ENCODE data around the gene MRPL41.
"Not testable (repeated sequence)": the region's sequence is repeated elsewhere in the genome, so short reads cannot be mapped to it uniquely, and the experiment has no call there.

Gene MRPL41

GRCh38 chr9:137552022-137552768 lies 516 bp downstream of the MRPL41 start:
- H3K4me3 ChIP-seq (ENCODE audit: low read depth, low read length), result peak overlapping the region; percentile 66
- TF ChIP-seq, protein P1, sequence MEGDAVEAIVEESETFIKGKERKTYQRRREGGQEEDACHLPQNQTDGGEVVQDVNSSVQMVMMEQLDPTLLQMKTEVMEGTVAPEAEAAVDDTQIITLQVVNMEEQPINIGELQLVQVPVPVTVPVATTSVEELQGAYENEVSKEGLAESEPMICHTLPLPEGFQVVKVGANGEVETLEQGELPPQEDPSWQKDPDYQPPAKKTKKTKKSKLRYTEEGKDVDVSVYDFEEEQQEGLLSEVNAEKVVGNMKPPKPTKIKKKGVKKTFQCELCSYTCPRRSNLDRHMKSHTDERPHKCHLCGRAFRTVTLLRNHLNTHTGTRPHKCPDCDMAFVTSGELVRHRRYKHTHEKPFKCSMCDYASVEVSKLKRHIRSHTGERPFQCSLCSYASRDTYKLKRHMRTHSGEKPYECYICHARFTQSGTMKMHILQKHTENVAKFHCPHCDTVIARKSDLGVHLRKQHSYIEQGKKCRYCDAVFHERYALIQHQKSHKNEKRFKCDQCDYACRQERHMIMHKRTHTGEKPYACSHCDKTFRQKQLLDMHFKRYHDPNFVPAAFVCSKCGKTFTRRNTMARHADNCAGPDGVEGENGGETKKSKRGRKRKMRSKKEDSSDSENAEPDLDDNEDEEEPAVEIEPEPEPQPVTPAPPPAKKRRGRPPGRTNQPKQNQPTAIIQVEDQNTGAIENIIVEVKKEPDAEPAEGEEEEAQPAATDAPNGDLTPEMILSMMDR (IDR thresholded peaks at IDR 0.05; ENCODE audit: borderline replicate concordance, insufficient read depth, low read depth, low read length), result no peak

- not testable (repeated sequence) for H3K4me3 ChIP-seq (ENCODE audit: low read depth, low read length)
These were observed 2.0 kb downstream of the MRPL41 start for GRCh38 chr9:137553654-137554053.

GRCh38 chr9:137554349-137554748 lies 2.7 kb downstream of the MRPL41 start:
- H3K4me3 ChIP-seq (ENCODE audit: low read depth, low read length), result no peak overlapping the region
- TF ChIP-seq, protein P1 (IDR thresholded peaks at IDR 0.05; ENCODE audit: borderline replicate concordance, insufficient read depth, low read depth, low read length), result no peak

- TF ChIP-seq, protein P1 (IDR thresholded peaks at IDR 0.05; ENCODE audit: borderline replicate concordance, insufficient read depth, low read depth, low read length), result no peak
- no peak overlapping the region for H3K4me3 ChIP-seq (ENCODE audit: low read depth, low read length)
These were observed 3.5 kb downstream of the MRPL41 start for GRCh38 chr9:137555179-137555578.

- H3K4me3 ChIP-seq (ENCODE audit: low read depth, low read length), result no peak overlapping the region
- TF ChIP-seq, protein P1 (IDR thresholded peaks at IDR 0.05; ENCODE audit: borderline replicate concordance, insufficient read depth, low read depth, low read length), result no peak
These were observed 4.6 kb downstream of the MRPL41 start for GRCh38 chr9:137556069-137556838.

GRCh38 chr9:137558127-137558526 lies 6.4 kb downstream of the MRPL41 start:
- TF ChIP-seq, protein P1 (IDR thresholded peaks at IDR 0.05; ENCODE audit: borderline replicate concordance, insufficient read depth, low read depth, low read length), result no peak
- H3K4me3 ChIP-seq (ENCODE audit: low read depth, low read length), result no peak overlapping the region

GRCh38 chr9:137564134-137564533 lies 12.5 kb downstream of the MRPL41 start:
- no peak overlapping the region for H3K4me3 ChIP-seq (ENCODE audit: low read depth, low read length)
- TF ChIP-seq, protein P1 (IDR thresholded peaks at IDR 0.05; ENCODE audit: borderline replicate concordance, insufficient read depth, low read depth, low read length), result no peak
